Eye (tissue), 1 donor: ENCODE data around the gene KCP.

Source experiments
- DNase-seq: peaks from one replicate; pipeline ENCODE4 v3.0.0-alpha.2; 2015

The KCP gene

DNA sequence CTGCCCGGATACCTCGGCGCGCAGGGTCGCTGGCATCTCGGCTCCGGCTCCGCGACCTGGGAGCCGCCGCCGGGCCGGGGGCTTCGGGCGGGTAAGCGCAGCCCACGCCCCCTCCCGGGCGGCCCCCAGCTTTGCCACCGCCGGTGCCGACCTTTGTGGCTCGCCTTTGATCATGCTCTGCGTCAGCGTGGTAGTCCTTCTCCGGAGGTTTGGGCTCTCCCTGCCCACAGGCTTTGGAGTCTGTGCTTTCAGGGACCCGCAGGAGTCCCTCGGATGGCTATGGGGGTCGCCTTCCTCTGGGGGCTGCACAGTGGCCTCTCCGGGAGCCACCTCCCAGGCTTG lies 40.6 kb downstream of the KCP start:
- DNase-seq = no peak

DNA sequence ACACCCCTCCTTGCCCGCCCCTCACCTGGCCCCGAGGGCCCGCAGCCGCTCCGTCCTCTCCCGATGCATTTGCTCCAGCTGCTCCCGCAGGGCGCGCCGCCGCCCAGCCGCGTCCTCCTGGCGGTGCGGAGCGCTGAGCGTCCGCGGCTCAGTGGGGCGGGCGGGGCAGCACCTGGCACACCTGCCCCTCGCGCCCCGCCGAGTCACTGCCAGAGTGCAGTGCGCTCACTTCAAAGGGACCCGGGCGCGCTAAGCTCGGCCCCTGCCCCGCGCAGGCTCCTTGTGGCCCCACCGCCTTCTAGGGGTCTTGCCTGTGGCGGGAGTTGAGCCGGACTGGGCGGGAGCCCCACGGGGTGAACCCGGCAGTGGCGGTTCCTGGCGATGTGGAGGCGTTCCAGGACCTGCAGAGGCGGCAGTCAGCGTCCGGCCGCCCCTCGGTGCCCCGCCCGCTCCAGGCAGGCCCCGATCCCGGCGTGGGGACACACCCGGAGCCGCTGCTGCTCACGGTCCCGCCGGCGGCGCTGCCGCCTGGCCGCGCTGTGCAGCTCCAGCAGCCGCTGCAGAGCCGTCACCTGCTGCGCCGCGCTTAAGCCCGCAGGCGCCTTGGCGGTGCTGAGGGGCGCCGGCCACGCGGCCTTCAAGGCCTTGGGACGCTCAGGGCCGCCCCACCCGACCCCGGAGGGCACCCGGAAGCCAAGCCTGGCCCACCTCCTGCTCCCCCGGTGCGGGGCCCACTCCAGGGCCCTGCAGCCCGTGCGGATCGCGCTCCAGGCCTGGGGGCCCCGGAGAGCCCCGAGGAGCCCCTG lies 41.2 kb downstream of the KCP start:
- peak; percentile 84 for DNase-seq

DNA sequence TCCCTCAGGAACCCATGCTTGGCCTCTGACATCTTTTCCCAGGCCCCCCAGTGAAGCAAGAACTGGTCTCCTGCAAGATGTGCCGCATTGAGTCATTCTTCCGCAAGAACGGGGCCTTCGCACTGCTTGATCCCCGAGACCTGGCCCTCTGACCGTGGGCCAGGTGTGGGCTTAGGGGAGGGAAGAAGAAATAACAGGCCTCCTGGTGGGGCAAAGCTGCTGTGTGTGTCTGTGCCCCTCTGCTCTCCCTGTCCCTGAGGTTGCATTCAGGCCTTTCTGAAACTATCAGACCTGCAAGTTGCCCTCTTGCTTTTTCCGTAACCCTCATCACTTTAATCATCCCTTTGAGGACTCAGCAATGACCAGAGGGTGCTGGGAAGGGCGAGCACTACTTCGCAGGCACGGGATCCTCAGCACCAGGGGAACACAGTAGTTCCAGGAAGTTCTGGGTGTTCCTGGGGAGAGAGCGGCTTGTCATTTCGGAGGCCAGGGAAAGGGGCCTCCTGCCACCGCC lies 41.8 kb downstream of the KCP start:
- DNase-seq = no peak

DNA sequence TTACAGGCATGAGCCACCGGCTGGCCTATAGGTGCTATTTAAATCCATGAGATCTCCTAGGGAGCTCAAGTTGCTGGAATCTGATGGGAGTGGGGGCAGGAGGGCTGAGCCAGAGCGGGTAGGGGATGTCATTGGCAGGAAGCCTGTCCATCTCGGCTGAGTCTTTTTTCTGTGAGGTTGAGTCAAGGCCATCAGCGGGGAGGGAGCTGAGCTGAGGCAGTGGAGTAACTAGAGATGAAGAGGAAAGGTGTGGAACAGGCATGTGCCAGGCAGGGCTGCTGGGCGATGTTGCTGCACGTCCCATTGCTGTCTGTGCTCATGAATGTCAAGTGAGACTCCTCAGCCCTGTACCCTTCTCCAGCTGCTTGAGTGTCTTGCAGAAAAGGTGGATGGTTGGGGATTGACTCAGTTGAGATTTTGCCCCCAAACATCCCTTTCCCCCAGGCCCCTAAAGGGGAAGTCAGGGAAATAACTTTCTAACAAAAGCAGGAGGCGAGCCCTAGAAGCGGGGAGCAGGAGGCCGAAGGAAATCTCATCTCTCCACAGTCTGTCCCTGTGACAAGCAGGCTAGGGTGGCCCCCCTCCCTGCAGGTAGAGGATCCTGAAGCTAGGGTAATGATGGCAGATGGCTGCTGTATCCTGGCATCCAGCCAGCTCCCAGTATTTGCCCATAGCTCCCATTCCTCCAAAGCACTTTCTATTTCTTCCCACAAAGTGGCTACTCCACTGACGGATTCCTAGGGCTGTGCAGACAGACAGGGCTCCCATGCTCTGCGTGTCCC lies 42.5 kb downstream of the KCP start:
- DNase-seq = peak; percentile 31

DNA sequence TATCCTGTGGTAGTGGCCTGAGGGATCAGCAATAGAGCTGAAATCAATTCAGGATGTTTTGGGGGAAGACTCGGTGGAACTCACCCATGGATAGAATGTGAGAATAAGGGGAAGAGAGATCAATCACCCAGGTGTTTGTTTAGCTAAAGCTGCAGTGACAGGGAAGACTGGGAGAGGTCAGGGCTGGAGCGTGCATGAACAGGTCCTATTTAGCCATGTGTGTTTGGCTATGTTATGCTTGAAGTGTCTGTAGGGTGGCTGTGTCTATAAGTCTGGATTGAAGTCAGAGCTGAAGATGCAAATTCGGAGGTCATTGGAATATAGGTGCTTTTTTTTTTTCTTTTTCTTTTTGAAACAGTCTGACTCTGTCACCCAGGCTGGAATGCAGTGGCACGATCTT lies 43.3 kb downstream of the KCP start:
- no peak for DNase-seq

DNA sequence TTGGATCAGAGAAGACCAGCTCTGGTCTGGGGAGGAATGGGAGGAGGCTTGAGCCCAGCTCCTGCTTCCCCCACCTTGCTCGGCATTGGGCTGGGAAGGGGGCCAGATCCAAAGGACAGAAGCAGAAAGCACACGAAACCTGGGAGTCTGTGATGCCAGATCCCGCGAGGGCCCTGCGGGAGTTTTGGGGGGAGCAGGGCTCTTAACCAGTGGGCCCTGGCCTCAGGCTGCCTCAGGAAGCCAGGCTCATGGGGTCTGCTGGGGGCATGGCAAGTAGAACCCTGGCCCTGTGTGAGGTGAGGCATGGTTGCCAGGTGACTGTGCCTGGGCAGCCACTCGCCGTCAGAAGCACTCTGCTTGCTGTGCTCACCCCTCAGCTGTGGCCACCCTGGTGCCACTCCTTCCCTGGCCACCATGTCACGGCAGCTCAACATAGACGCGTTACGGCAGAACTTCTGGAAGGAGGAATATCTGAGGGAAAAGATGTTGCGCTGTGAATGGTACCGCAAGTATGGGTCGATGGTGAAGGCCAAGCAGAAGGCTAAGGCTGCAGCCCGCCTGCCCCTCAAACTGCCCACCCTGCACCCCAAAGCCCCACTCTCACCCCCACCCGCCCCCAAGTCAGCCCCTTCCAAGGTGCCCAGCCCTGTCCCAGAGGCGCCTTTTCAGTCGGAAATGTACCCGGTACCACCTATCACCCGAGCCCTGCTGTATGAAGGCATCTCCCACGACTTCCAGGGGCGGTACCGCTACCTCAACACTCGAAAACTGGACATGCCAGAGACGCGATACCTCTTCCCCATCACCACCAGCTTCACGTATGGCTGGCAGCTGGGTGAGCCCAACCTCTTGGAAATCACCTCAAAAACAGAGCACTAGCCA lies 44.3 kb downstream of the KCP start:
- DNase-seq = no peak

DNA sequence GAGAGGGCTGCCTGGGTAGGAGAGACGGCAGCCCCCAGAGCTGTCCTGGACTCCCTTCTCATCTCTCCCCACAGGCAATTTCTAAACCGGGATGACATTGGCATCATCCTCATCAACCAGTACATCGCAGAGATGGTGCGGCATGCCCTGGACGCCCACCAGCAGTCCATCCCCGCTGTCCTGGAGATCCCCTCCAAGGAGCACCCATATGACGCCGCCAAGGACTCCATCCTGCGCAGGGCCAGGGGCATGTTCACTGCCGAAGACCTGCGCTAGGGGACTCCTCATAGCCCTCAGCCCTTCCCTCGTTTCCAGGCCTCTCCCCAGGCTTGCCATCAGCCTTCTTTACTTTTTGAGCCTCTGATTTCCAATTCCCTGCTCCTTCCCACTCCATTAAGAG lies 45.2 kb downstream of the KCP start:
- DNase-seq = no peak

DNA sequence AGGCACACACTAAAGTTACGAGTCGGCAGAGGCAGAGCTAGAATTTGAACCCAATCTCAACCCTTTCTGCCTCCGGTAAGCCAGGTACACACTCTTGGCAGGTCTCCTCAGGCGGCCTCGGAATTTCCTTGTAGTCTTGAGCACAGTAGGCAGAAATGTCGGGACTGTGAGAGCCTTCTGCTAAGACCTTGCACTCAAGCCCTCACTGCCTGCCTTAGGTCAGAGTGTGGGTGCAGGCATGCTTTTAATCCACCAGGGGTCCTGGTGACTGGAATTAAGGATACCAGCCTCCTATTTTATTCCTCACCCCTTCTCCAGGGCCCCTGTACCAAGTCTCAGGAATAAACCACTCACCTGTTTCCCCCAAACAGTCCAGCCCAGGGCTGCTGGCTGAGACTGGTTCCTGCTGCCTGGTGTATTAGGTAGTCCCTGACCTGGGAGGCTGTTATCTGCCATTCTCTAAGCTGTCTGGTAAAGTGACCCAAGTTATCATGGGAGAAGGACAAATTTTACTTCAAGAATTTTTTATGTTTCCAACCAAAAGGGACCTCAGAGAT lies 47.0 kb downstream of the KCP start:
- DNase-seq = peak; percentile 77

DNA sequence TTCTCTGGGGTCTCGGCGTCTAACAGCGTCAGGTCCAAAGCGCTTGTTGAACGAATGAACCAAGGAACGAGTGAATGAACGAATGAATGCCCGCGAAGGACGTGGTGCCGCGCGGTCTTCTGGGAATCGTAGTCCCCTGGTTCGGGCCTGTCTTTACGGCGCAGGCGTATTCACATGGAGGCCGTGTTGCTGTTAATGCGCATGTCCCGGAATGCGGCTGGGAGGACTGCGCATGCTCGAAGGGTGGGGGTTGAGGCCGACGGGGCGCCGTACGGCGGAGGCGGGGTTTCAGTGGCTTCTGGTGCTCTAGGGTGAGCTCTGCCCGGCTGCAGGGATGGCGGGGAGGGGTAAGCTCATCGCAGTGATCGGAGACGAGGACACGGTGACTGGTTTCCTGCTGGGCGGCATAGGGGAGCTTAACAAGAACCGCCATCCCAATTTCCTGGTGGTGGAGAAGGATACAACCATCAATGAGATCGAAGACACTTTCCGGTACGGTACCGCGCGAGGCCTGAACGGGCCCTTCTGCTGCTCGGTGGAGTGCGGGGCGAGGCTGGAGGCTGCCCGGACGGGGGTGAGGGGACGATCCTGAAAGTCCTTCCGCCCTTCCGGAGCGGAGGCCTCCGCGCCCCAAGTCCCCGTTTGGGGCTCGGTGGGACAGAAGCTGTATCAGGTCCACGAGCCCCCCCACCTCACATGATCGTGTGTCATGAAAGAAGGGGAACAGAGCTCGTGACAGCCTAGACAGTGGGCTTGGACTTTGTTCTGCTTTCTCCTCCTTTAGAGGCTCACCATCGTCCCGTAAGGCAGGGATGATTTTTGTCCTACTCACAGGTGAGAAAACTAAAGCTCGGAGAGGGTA lies 47.7 kb downstream of the KCP start, which contains the start of gene ATP6V1F:
Gene ATP6V1F (plus strand): TSS at position 286 of the 862 bp plus-strand sequence. CDS start 49 bp downstream, at position 335.
- DNase-seq = peak; percentile 100

DNA sequence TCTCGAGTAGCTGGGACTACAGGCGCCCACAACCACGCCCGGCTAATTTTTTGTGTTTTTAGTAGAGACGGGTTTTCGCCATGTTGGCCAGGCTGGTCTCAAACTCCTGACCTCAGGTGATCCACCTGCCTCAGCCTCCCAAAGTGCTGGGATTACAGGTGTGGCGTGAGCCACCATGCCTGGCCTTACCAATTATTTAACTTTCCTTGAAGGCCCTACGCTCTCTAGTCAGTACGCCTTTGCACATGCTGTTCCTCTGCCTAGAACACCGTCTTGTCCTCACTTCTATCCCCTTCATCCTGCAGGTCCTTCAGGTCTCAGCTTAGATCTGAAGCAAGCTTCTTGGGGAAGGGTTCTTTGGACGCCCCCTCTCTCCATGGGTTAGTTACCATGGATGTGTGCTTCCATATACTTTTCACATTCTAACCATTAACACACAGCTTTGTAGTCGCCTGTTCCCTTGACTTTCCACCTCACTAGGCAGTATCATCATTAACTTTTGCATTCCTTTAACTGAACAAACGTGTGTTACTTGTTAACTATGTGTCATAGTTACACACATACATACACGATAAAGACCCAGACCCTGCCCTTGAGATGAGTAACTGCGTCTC lies 48.4 kb downstream of the KCP start:
- DNase-seq = no peak

DNA sequence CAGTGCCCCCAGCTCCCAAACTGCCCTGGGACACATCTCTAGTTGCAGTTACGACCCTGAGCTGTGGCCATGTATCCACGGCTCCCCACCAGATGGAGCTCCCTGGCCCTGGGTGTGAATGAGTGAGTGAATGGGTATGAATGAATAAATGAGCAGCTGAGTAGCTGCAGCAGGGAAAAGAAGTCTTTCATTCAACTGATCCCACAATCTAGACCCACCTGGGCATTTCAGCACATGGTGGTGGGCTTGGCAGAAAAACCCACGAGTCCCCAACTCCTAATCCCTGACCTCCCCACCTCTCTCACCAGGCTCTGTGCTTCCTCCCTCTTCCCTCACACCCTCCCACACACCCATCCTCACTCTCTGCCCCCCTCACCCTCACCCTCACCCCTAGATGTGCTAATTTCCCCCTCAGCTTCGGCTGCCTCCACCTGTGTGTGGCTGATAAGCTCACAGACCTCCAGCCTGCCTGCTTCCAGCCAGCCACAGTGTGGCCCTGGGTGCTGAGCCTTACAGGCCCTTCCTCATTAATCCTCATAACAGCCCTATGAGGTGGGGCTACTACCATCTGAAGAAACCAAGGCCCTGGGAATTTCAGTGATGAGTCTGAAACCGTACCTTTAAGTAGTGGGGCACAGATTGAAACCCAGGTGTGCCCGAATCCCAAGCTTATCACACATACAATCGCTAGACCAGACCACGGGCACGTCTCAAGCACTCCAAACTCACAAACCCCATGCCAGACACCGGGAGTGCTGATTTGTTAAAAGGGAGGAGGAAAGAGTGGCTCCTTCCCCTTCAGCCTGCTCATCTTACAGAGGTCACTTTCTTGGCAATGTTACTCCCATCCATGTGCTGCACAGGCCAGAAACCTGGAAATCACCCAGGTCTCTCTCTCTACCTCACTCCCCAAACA lies 50.1 kb downstream of the KCP start:
- DNase-seq = no peak

DNA sequence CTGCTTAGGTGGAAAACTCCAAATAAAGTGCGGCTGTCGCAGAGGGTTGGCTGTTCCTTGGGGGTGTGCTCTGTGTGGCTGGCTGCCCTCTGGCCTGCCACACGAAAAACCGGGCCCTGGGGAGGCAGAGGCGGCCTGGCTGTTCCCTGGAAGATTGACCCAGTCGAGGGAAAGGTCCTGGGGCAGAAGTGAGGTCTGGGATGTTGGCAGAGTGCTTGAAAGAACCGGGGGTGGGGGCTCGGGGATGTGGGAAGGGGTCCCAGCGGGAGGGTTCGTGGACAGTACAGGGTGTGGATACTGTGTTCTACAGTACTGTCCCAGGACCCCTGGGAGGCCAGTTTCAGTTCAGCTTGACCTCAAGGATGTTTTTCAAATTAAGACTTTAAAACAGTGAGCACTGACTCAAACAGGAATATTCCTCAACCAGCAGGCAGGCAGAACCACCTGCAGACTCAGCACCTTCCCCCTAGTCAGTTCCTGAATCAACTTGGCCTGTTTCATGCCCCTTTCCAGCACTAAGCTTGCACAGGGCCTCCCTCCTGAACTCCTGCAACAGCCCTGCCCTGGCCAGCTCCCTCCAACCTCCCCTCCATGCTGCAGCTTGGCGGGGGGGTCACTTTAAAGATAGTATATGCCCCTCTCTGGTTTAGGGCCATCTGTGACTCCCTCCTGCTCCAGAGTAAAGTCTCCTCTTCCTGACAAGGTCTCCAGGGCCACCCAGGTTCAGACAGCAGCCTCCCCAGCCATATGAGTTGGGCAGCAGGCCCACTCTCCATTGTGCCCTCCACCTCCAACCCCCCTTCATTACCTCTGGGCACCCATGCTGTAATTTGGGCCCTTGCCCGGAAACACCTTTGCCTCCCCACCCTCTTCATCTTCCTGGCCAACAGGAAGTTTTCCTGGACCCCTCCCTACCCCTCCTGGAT lies 51.0 kb downstream of the KCP start:
- no peak for DNase-seq

DNA sequence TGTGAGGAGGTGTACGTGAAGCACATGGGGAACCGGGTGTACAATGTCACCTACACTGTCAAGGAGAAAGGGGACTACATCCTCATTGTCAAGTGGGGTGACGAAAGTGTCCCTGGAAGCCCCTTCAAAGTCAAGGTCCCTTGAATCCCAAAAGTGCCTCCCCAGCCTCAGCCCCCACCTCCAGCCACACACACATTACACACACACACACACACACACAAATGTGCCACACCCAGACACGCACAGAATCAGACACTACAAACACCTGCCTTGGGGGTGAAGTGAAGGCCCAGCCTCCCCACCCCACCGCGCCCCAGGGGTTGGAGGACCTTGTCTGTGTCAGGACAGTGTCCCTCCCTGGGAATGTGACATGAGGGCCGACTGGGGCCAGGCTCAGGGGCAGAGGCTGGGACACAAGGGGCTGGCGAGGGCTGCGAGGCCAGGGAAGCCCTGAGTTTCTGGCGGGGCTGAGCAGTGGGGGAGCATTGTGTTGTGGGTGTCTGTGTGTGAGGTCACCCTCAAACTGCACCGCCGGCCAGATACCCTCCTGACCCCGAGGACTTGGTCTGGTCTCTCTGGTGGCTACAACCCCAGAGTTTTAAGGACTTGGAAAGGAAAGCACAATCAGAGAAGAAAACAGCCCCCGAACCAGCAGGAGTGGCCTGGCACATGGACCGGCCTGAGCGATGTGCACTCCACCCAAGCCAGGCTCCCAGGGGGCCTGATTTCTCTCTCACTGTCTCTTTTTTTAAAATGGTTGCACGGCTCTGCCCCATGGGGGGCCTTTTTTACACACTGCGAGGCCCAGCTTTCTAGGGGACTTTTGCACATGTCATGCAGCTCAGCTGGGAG lies 51.9 kb downstream of the KCP start:
- DNase-seq = no peak

DNA sequence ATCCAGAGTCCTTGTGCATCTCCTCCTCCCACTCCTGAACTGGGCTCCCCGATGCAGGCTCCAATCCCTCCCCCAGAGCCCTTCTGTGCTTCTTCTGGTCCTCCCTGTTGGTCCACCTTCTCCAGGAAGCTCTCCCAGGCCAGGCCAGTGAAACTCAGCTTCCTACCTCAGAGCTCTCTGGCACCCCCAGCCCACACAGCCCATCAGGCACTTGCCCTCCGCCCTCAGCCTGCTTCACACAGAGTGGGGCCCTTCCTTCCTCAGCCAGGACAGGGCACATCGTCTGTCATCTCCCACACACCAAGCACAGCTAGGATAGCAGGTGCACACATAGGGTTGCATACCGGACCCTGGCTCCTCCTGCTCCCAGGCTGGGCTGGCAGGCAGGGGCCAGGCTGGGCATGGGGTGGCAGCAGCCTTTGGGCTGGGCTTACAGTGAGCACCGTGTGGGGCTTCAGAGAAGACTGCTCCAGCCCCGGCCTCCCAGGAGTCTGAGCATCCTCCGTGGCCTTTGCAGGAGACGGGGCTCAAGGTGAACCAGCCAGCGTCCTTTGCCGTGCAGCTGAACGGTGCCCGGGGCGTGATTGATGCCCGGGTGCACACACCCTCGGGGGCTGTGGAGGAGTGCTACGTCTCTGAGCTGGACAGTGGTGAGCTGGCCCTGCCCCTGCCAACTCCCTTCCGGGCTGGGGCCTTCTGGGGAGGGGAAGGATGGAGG lies 54.3 kb downstream of the KCP start:
- DNase-seq = no peak

DNA sequence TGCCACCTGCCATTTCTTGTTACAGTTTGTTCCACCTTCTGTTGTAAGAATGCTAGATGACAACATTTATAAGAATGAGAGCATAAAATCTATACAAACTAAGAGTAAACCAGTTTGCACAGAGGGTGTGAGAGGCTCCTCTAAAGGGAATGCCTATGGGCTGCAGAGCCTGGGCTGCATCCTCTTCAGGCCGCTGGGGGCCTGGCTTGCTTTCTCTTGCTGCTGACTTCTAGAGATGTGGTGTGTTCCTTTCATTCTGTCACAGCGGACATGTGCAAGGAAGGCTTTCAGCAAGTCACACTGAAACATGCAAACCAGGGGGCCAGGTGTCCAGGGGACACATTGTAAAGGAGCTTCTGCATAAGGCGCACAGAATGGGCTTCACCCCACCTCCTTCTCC lies 55.0 kb downstream of the KCP start:
- no peak for DNase-seq

DNA sequence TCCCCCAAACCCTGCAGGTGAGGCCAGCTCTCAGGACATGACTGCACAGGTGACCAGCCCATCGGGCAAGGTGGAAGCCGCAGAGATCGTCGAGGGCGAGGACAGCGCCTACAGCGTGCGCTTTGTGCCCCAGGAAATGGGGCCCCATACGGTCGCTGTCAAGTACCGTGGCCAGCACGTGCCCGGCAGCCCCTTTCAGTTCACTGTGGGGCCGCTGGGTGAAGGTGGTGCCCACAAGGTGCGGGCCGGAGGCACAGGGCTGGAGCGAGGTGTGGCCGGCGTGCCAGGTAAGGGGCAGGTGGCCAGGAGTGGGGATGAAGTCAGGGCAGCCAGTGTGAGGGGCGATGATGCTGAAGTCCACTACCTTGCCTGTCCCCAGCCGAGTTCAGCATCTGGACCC lies 56.1 kb downstream of the KCP start:
- no peak for DNase-seq

DNA sequence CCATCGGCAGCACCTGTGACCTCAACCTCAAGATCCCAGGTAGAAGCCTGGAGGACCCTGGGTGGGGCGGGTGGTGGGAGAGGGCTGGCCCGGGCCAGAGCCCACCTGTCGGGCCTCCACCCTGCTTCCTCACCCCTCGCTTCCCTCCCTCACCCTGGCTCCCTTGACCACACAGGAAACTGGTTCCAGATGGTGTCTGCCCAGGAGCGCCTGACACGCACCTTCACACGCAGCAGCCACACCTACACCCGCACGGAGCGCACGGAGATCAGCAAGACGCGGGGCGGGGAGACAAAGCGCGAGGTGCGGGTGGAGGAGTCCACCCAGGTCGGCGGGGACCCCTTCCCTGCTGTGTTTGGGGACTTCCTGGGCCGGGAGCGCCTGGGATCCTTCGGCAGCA lies 56.7 kb downstream of the KCP start:
- DNase-seq = no peak
